Natural killer cell treated with Interleukin-12 subunit alpha and Interleukin-12 subunit beta and Interleukin-15 and Interleukin-18, amount 100 ng/mL, for 72 hours (primary cell): Measurements from ENCODE around the gene C10orf62. TPM values are rescaled to one million over a fixed set of nuclear protein-coding genes. Genes with fewer than 3 reads are reported as not detected.
A peak's percentile ranks its signal among the peaks of the same experiment; 100 is the strongest.

Experiments used
- ATAC-seq, 2 donors: fragments of 150-1000 bp; cut with Tn5 transposase in 1 of 2; sonication (Bioruptor Pico), chemical (Tn5 transposase) in 1 of 2; 2 replicates each; pipeline ENCODE4 v1.10.0; 2021
- DNase-seq: peaks from one replicate; pipeline ENCODE4 v3.0.0; 2022; ENCODE audit warnings: low spot score
- H3K27ac Mint-ChIP-seq, 2 donors: 1 replicate in 1 of 2; 2 replicates in 1 of 2; pipeline ENCODE4 v1.8.0; 2022; ENCODE audit warnings: mixed read lengths in 2 of 2, mild to moderate bottlenecking in 1 of 2, moderate library complexity in 1 of 2
- H3K27me3 Mint-ChIP-seq, 2 donors: 1 replicate in 1 of 2; 2 replicates in 1 of 2; pipeline ENCODE4 v1.8.0; 2022; ENCODE audit warnings: mixed read lengths in 2 of 2
- H3K36me3 Mint-ChIP-seq: one replicate; pipeline ENCODE4 v1.8.0; 2022; ENCODE audit warnings: mixed read lengths
- H3K4me1 Mint-ChIP-seq, 2 donors: 1 replicate in 1 of 2; 2 replicates in 1 of 2; pipeline ENCODE4 v1.8.0; 2022; ENCODE audit warnings: low read depth in 2 of 2, mixed read lengths in 2 of 2, mild to moderate bottlenecking in 1 of 2
- H3K4me3 Mint-ChIP-seq: one replicate; pipeline ENCODE4 v1.8.0; 2022; ENCODE audit warnings: mixed read lengths
- H3K9me3 Mint-ChIP-seq: 2 replicates; pipeline ENCODE4 v1.8.0; 2022; ENCODE audit warnings: mixed read lengths
- total RNA-seq, 2 donors: library from RNA; stranded (reverse); gene quantifications; one replicate each; pipeline ENCODE4 v1.2.3, GENCODE V29; 2022

Gene C10orf62
- total RNA-seq, 2 donors from 2014 or later, result not detected

GRCh38 chr10:97607095-97607636 lies 17.6 kb downstream of the C10orf62 start:
- ATAC-seq, result no peak
- H3K4me3 Mint-ChIP-seq, result no peak overlapping the region
- H3K27ac Mint-ChIP-seq, result no peak overlapping the region
- no peaks in the 10 kb centered on the region for H3K27me3 Mint-ChIP-seq
- no peaks in the 10 kb centered on the region for H3K4me1 Mint-ChIP-seq
- H3K9me3 Mint-ChIP-seq, result no peaks in the 10 kb centered on the region
- no peaks in the 10 kb centered on the region for H3K36me3 Mint-ChIP-seq
- DNase-seq, result no peak

DNA sequence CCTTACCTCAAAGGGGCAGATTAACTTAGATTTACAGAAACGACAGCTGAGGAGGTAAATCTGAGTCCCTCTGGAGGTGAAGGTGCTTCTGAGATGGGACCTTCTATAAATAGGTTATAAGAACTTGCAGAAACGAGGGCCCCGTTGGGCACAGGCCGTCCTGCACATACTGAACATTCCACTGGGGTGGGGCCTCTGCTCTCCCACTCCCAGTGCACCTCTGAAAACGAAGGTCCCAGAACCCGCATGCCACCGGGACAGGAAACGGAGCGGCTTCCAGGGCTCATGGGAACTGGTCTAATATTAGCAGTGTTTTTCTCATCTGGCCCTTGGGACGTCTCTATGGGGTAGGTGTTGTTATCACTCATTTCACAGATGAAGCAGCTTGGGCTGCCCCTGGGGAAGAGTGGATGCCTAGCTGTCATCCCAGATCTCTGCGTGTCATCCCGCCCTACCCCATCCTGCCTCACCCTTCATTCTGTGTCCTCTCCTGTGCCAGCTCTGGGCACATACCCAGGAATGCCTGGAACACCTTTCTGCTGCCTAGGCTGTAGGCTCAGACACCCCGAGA lies 19.6 kb downstream of the C10orf62 start:
- no peak for ATAC-seq
- H3K4me3 Mint-ChIP-seq, result no peak overlapping the region

DNA sequence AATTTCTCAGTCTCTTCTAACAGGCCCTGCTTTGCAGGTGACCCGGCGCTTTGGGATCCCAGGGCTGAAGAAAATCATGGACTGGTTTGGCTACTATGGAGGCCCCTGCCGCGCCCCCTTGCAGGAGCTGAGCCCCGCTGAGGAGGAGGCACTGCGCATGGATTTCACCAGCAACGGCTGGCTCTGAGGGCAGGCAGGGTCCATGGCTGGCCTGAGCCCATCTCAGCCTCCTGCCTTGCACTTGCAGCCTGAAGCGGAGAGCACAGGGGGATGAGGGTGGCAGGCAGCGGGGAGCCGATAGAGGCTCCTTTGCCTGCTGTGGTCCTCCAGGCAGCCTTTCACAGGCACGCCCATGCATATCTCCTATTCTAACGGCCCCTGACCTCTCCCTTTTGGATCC lies 22.0 kb downstream of the C10orf62 start:
- Mint-ChIP-seq H3K4me1 (no peaks in the 10 kb centered on the region), H3K36me3 (no peaks in the 10 kb centered on the region), H3K9me3 (no peaks in the 10 kb centered on the region), H3K27me3 (no peaks in the 10 kb centered on the region), H3K27ac (no peak overlapping the region), H3K4me3 (no peak overlapping the region)
- no peak for ATAC-seq
- DNase-seq, result no peak

More for the DNA sequence above, 19.6 kb downstream of the C10orf62 start:
- Mint-ChIP-seq H3K27me3 (no peaks in the 10 kb centered on the region), H3K27ac (no peak overlapping the region), H3K36me3 (no peaks in the 10 kb centered on the region), H3K4me1 (no peaks in the 10 kb centered on the region), H3K9me3 (no peaks in the 10 kb centered on the region)
- no peak for DNase-seq

GRCh38 chr10:97612386-97612785 lies 22.9 kb downstream of the C10orf62 start:
- DNase-seq, result no peak
- H3K4me3 Mint-ChIP-seq, result no peak overlapping the region
- no peak for ATAC-seq
- H3K9me3 Mint-ChIP-seq, result no peaks in the 10 kb centered on the region
- H3K4me1 Mint-ChIP-seq, result no peaks in the 10 kb centered on the region
- H3K27me3 Mint-ChIP-seq, result no peaks in the 10 kb centered on the region
- no peaks in the 10 kb centered on the region for H3K36me3 Mint-ChIP-seq
- no peak overlapping the region for H3K27ac Mint-ChIP-seq

DNA sequence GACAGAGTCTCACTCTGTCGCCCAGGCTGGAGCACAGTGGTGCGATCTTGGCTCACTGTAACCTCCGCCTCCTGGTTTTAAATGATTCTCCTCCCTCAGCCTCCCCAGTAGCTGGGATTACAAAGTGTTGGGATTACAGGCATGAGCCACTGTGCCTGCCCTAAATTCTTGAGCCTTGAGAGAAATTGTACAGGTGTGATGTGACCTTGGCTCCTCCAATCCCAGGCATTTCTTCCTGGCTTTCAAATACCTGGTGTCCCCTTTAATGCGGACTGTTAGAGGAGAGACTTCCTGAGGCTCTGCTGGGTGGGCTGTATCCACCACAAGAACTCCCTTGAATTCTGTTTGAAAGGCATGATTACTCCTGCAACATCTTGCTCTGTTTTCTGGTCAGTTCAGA lies 28.8 kb downstream of the C10orf62 start:
- no peak overlapping the region for H3K4me3 Mint-ChIP-seq
- no peaks in the 10 kb centered on the region for H3K36me3 Mint-ChIP-seq
- H3K4me1 Mint-ChIP-seq, result no peaks in the 10 kb centered on the region
- no peaks in the 10 kb centered on the region for H3K9me3 Mint-ChIP-seq
- DNase-seq, result no peak
- no peaks in the 10 kb centered on the region for H3K27me3 Mint-ChIP-seq
- H3K27ac Mint-ChIP-seq, result no peak overlapping the region
- no peak for ATAC-seq

DNA sequence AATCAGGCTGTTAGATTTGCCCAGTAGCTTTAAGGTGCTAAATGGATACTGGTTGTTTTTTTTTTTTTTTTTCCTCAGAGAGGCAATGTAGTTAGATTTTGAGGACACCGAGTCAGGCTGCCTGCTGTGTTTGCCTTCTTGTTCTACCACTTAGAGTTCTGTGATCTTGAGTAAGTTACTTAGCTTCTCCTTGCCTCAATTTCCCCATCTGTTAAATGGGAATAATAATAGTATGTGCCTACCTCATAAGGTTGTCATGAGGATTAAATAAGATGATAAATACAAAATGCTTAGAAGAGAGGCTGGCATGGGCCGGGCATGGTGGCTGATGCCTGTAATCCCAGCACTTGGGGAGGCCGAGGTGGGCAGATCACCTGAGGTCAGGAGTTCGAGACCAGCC lies 29.2 kb downstream of the C10orf62 start:
- Mint-ChIP-seq H3K36me3 (no peaks in the 10 kb centered on the region), H3K4me1 (no peaks in the 10 kb centered on the region), H3K4me3 (no peak overlapping the region), H3K27me3 (no peaks in the 10 kb centered on the region), H3K9me3 (no peaks in the 10 kb centered on the region), H3K27ac (no peak overlapping the region)
- ATAC-seq (no peak), DNase-seq (no peak)

DNA sequence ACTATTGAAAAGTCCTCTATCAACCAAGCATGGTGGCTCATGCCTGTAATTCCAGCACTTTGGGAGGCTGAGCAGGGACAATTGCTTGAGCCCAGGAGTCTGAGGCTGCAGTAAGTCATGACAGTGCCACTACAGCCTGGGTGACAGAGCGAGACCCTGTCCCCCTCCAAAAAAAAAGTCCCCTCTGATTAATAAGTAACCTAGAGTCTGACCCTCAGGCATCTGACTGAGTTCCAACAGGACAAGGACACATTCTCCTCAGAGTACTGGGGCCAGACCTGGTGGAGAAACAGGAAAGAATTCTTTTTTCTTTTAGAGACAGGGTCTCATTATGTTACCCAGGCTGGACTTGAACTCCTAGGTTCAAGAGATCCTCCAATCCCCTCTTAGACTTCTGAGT lies 33.8 kb downstream of the C10orf62 start:
- ATAC-seq, result no peak
- no peaks in the 10 kb centered on the region for H3K36me3 Mint-ChIP-seq
- H3K27me3 Mint-ChIP-seq, result no peaks in the 10 kb centered on the region
- no peaks in the 10 kb centered on the region for H3K9me3 Mint-ChIP-seq
- no peak overlapping the region for H3K27ac Mint-ChIP-seq
- H3K4me1 Mint-ChIP-seq, result no peaks in the 10 kb centered on the region
- H3K4me3 Mint-ChIP-seq, result no peak overlapping the region
- DNase-seq, result no peak

- Mint-ChIP-seq H3K4me1 (peaks cover 2 to 3% of the 10 kb centered on the region in 2 donors), H3K27me3 (no peaks in the 10 kb centered on the region), H3K27ac (no peak overlapping the region), H3K4me3 (no peak overlapping the region), H3K36me3 (no peaks in the 10 kb centered on the region), H3K9me3 (no peaks in the 10 kb centered on the region)
- DNase-seq (no peak), ATAC-seq (no peak)
Observed at GRCh38 chr10:97627731-97628130, 38.2 kb downstream of the C10orf62 start.

- Mint-ChIP-seq H3K9me3 (no peaks in the 10 kb centered on the region), H3K27me3 (no peaks in the 10 kb centered on the region), H3K36me3 (no peaks in the 10 kb centered on the region), H3K27ac (no peak overlapping the region), H3K4me3 (no peak overlapping the region), H3K4me1 (peaks cover 5 to 7% of the 10 kb centered on the region in 2 donors)
- DNase-seq (no peak), ATAC-seq (no peak)
Observed at GRCh38 chr10:97628228-97628627, 38.7 kb downstream of the C10orf62 start.

GRCh38 chr10:97629289-97629688 lies 39.8 kb downstream of the C10orf62 start:
- ATAC-seq (no peak), DNase-seq (no peak)
- H3K36me3 Mint-ChIP-seq, result no peaks in the 10 kb centered on the region
- no peaks in the 10 kb centered on the region for H3K27me3 Mint-ChIP-seq
- peaks cover 12 to 16% of the 10 kb centered on the region in 2 donors for H3K4me1 Mint-ChIP-seq
- H3K4me3 Mint-ChIP-seq, result no peak overlapping the region
- H3K9me3 Mint-ChIP-seq, result no peaks in the 10 kb centered on the region
- H3K27ac Mint-ChIP-seq, result no peak overlapping the region

- H3K4me3 Mint-ChIP-seq, result no peak overlapping the region
- no peaks in the 10 kb centered on the region for H3K27me3 Mint-ChIP-seq
- DNase-seq (no peak), ATAC-seq (no peak)
- H3K27ac Mint-ChIP-seq, result no peak overlapping the region
- H3K9me3 Mint-ChIP-seq, result no peaks in the 10 kb centered on the region
- no peaks in the 10 kb centered on the region for H3K36me3 Mint-ChIP-seq
- peaks cover 12 to 16% of the 10 kb centered on the region in 2 donors for H3K4me1 Mint-ChIP-seq
Observed at GRCh38 chr10:97631098-97631497, 41.6 kb downstream of the C10orf62 start.

DNA sequence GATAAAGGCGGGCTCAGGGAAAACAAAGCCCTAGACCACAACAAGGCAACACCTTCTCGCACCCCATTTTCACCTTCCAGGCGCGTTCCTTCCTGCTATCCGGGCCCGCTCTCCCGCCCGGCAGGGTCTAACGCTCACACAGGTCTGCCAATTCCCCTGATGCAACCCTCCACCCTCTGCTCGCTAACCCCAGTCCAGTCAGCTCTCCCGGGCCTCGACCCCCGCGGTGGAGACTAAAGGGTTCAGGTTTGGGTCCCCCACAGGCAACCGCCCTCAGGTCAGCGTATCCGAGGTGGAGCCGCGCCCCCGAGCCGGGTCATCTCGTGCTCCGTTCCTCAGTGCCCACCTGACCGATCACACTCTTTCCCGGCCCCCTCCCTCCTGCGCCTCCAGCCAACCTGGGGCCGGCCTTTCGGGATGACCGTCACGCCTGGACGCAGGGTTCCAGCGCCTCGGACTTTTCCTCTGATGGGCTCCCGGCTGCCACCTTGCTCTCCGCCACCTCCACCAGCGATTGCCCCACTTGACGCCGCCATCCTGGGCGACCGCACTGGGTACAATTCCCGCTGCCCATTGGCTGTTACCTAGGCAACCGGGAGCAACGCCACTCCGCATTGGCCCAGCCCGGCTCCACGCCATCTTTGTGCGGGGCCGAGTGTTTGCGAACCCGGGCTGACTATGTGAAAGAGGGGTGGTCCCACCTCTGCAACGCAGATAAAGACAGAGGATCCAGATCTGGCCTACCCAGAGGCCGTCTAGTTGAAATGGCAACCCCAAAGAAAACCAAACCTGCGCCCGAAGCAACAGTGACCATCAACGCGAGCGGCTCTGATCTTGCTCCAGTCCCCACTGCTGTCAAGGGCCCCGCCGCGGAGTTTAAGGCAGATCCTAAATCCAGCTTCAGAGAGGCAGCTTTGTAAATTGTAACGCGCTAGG lies 43.7 kb downstream of the C10orf62 start, which contains the start of gene MORN4:
TSS of gene MORN4 (minus strand) at position 552 of the 936 bp plus-strand sequence. CDS start 13,847 bp downstream, outside the sequence.
- H3K27ac Mint-ChIP-seq, result peak within 1 kb of the TSS; percentile 74 to 89
- ATAC-seq (peak; percentile 100), DNase-seq (peak; percentile 93)
- H3K9me3 Mint-ChIP-seq, result no peaks in the 10 kb centered on the region
- H3K27me3 Mint-ChIP-seq, result no peaks in the 10 kb centered on the region
- no peaks in the 10 kb centered on the region for H3K36me3 Mint-ChIP-seq
- H3K4me1 Mint-ChIP-seq, result peaks cover 12 to 16% of the 10 kb centered on the region in 2 donors
- peak within 1 kb of the TSS; percentile 92 for H3K4me3 Mint-ChIP-seq

DNA sequence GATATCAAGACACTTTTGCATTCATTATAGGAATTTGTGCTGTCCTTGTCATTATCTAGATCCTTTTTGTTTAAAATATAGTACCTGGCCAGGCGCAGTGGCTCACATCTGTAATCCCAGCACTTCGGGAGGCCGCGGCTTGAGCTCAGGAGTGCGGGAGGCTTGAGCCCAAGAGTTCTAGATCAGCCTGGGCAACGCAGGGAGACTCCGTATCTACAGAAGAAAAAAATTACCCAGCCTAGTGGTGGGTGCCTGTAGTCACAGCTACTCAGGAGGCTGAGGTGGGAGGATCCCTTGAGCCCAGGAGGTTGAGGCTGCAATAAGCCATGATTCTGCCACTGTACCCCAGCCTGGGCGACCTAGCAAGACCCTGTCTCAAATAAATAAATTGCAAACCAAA lies 44.4 kb downstream of the C10orf62 start:
- Mint-ChIP-seq H3K27ac (peak overlapping the region; percentile 74 to 89), H3K9me3 (no peaks in the 10 kb centered on the region), H3K36me3 (no peaks in the 10 kb centered on the region), H3K27me3 (no peaks in the 10 kb centered on the region), H3K4me1 (peaks cover 12 to 16% of the 10 kb centered on the region in 2 donors), H3K4me3 (peak overlapping the region; percentile 92)
- DNase-seq (no peak), ATAC-seq (peak in 1 of 2 donors; percentile 43)

- Mint-ChIP-seq H3K4me3 (no peak overlapping the region), H3K9me3 (no peaks in the 10 kb centered on the region), H3K27ac (no peak overlapping the region), H3K27me3 (no peaks in the 10 kb centered on the region), H3K4me1 (peaks cover 13 to 20% of the 10 kb centered on the region in 2 donors), H3K36me3 (no peaks in the 10 kb centered on the region)
- no peak for ATAC-seq
- DNase-seq, result no peak
Observed at GRCh38 chr10:97635577-97635976, 46.1 kb downstream of the C10orf62 start.
